Prostate gland (tissue), 2 donors: Measurements from ENCODE around the gene PSTPIP1. TPM values are rescaled to one million over a fixed set of nuclear protein-coding genes. Genes with fewer than 3 reads are reported as not detected.

Source experiments
- DNase-seq: peaks from one replicate; pipeline ENCODE4 v3.0.0-alpha.2; 2019; ENCODE audit warnings: low spot score
- H3K27ac ChIP-seq, 2 donors: fragments of 200-600 bp; sonication (generic); 2 replicates each; pipeline ENCODE4 v1.5.1; 2017 to 2019
- H3K27me3 ChIP-seq: fragments of 200-600 bp; sonication (generic); replicated peaks from 2 replicates; pipeline ENCODE4 v1.5.1; 2019; ENCODE audit not compliant: insufficient read depth
- H3K36me3 ChIP-seq, 2 donors: fragments of 200-600 bp; sonication (generic); 1 replicate in 1 of 2; 2 replicates in 1 of 2; pipeline versions ENCODE4 v1.5.1 to v1.8.1; 2017 to 2019
- H3K4me1 ChIP-seq: fragments of 200-600 bp; sonication (generic); replicated peaks from 2 replicates; pipeline ENCODE4 v1.5.1; 2019
- H3K4me3 ChIP-seq, 2 donors: fragments of 200-600 bp; sonication (generic); 2 replicates each; pipeline ENCODE4 v1.5.1; 2017 to 2019
- H3K9me3 ChIP-seq: fragments of 200-600 bp; sonication (generic); 2 replicates; pipeline ENCODE4 v1.5.1; 2017
- POLR2A ChIP-seq: fragments of 450-650 bp; IDR thresholded peaks from one replicate; pipeline ENCODE4 v1.6.1; 2016; ENCODE audit warnings: antibody characterized with exemption, mild to moderate bottlenecking
- POLR2AphosphoS5 ChIP-seq: sonication (generic); formaldehyde crosslinking; IDR thresholded peaks from one replicate; pipeline ENCODE4 v1.6.1; 2017; ENCODE audit warnings: antibody characterized with exemption
- WGBS: methylation state at CpG from one replicate; pipeline ENCODE4 v1.1.5; 2018; 5-methylcytosine and 5-hydroxymethylcytosine counted together
- intact Hi-C: fragments of 100-400 bp; cut with DNase I; formaldehyde crosslinking; loops from one replicate; pipeline ENCODE4 v1.14.2; 2022
- total RNA-seq, 2 donors: library from RNA; depleted of rRNA; stranded (reverse); fragments of >200 nt; gene quantifications; one replicate each; pipeline ENCODE4 v1.1.0, GENCODE V29; 2016
- TF ChIP-seq, protein P1 (sequence below), 4 experiments: fragments of 200-600 bp in 2 of 4; fragments of 450-650 bp in 2 of 4; sonication (generic) in 2 of 4; IDR thresholded peaks; 1 replicate in 3 of 4; 2 replicates in 1 of 4; pipeline ENCODE4 v1.5.1; 2016 to 2019; ENCODE audit warnings: antibody characterized with exemption in 4 of 4, mild to moderate bottlenecking in 2 of 4, moderate library complexity in 2 of 4

The PSTPIP1 gene
- total RNA-seq, 2 donors from 2014 or later, result 2.1 to 7.0 TPM

GRCh38 chr15:77042955-77043920, 48.3 kb downstream of the PSTPIP1 start:
- no peaks in the 10 kb centered on the region for H3K27me3 ChIP-seq
- no peak overlapping the region for H3K27ac ChIP-seq
- no peak for DNase-seq
- TF ChIP-seq POLR2A (no peak), POLR2AphosphoS5 (no peak)
- TF ChIP-seq, protein P1, sequence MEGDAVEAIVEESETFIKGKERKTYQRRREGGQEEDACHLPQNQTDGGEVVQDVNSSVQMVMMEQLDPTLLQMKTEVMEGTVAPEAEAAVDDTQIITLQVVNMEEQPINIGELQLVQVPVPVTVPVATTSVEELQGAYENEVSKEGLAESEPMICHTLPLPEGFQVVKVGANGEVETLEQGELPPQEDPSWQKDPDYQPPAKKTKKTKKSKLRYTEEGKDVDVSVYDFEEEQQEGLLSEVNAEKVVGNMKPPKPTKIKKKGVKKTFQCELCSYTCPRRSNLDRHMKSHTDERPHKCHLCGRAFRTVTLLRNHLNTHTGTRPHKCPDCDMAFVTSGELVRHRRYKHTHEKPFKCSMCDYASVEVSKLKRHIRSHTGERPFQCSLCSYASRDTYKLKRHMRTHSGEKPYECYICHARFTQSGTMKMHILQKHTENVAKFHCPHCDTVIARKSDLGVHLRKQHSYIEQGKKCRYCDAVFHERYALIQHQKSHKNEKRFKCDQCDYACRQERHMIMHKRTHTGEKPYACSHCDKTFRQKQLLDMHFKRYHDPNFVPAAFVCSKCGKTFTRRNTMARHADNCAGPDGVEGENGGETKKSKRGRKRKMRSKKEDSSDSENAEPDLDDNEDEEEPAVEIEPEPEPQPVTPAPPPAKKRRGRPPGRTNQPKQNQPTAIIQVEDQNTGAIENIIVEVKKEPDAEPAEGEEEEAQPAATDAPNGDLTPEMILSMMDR (IDR thresholded peaks at IDR 0.05), result no peak
- no peak overlapping the region for H3K4me3 ChIP-seq
- 83% methylated on average over 20 of the region's 20 CpGs for WGBS
- H3K9me3 ChIP-seq, result no peaks in the 10 kb centered on the region
- H3K4me1 ChIP-seq, result no peaks in the 10 kb centered on the region
- intact Hi-C loops, result no loop called here
- H3K36me3 ChIP-seq, result no peaks in the 10 kb centered on the region

GRCh38 chr15:77044228-77045042, 49.5 kb downstream of the PSTPIP1 start:
- Histone ChIP-seq H3K27ac (no peak overlapping the region), H3K9me3 (no peaks in the 10 kb centered on the region), H3K4me3 (no peak overlapping the region), H3K36me3 (no peaks in the 10 kb centered on the region), H3K27me3 (no peaks in the 10 kb centered on the region), H3K4me1 (no peaks in the 10 kb centered on the region)
- WGBS, result 74% methylated on average over 7 of the region's 7 CpGs
- intact Hi-C loops, result no loop called here
- TF ChIP-seq POLR2AphosphoS5, result no peak
- no peak for TF ChIP-seq POLR2A
- TF ChIP-seq, protein P1 (IDR thresholded peaks at IDR 0.05), result no peak
- DNase-seq, result no peak

DNA sequence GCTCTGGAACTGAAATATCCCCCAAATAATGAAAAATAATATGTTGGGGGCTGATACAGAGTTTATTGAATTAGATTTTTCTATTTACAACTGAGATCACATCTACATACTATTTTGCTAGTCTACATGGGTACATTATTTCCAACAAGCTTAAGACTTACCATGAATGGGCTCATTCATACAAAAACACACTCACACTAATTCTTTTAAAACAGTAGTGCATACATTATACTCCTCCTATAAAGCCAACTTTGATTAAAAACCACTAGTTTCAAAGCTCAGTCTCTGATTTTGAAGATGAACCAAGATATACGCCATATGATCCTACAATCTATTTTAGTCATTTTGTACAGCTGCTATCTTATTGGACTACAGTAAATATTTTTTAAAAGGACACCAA, 51.1 kb downstream of the PSTPIP1 start:
- no peak overlapping the region for H3K4me3 ChIP-seq
- H3K9me3 ChIP-seq, result no peaks in the 10 kb centered on the region
- no peak overlapping the region for H3K27ac ChIP-seq
- no peaks in the 10 kb centered on the region for H3K4me1 ChIP-seq
- intact Hi-C loops, result no loop called here
- 94% methylated on average over 1 of the region's 1 CpG for WGBS
- no peaks in the 10 kb centered on the region for H3K36me3 ChIP-seq
- no peaks in the 10 kb centered on the region for H3K27me3 ChIP-seq
- no peak for DNase-seq
- TF ChIP-seq POLR2A, result no peak

DNA sequence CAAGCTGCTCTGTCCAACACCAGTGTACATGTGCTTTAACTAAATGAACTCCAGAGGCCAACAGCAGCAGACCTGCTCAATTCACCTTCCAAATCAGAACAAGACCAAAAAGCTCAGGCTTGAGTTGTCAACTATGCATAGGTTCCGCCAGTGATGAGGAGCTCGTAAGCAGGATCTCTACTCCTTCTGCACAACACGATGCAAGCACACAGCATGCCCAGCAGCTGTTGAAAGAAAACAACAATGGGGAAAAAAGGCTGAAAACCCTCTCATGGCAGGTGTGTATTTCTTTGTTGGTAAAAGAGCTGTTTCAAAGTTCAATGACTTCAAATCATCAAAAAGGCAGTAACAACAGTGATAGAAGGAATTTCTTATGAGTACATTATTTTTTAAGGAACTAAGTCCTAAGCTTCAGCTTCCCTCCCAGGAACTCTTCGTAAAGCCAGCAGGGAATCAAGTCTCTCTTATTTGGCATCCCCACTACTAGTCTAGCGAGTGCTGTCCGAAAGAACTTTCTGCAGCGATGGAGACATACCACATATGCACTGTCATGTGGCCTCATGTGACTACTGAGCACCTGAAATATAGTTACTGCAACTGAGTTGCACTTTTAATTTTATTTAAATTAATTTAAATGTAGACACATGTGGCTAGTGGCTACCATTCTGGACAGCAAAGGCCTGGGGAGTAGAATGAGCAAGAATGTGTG, 51.9 kb downstream of the PSTPIP1 start:
- H3K4me1 ChIP-seq, result no peaks in the 10 kb centered on the region
- H3K4me3 ChIP-seq, result no peak overlapping the region
- no peak for DNase-seq
- intact Hi-C loops, result no loop called here
- no peaks in the 10 kb centered on the region for H3K9me3 ChIP-seq
- no peaks in the 10 kb centered on the region for H3K36me3 ChIP-seq
- TF ChIP-seq POLR2AphosphoS5 (no peak), POLR2A (no peak)
- TF ChIP-seq, protein P1 (IDR thresholded peaks at IDR 0.05), result no peak
- no peaks in the 10 kb centered on the region for H3K27me3 ChIP-seq
- WGBS, result 96% methylated on average over 7 of the region's 7 CpGs
- H3K27ac ChIP-seq, result no peak overlapping the region
